ENCODE results near the gene TSPYL1.
"Not testable (repeated sequence)": the region's sequence is repeated elsewhere in the genome, so short reads cannot be mapped to it uniquely, and the experiment has no call there.

Gene TSPYL1

DNA sequence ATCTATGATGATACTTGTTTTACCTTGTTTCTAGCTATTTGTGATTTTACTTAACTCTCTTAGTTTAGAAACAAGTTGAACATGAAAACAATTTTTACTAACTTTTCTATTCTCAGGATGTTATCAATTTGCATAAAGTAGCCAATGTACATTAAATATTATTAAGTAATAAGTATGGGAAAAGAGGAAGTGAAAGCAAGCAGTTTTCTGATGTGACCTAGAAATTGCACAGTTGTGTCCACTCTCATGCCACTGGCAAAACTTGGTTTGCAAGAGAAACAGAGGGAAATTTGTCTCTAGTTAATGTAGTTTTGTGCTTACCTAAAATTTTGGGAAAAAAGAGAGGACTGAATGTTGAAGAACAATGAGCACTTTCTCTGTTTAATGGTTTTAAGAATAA, 19.2 kb upstream of the TSPYL1 start:
- no peak for DNase-seq (ENCODE audit: low read depth in 2 of 2, low spot score in 1 of 2)

DNA sequence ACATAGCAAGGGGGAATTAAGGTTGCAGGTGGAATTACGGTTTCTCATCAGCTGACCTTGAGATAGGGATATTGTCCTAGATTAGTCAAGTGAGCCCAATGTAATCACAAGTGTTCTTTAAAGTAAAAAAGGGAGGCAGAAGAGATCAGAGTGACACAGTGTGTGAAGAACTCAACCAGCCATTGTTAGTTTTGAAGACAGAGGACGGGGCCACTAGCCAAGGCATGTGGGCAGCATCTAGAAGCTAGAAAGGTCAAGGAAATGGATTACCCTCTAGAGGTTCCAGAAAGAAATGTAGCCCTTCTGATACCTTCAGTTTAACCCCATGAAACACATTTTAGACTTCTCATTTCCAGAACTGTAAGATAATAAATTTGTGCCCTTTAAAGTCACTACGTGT, 18.5 kb upstream of the TSPYL1 start:
- DNase-seq (ENCODE audit: low read depth in 2 of 2, low spot score in 1 of 2) = no peak

DNA sequence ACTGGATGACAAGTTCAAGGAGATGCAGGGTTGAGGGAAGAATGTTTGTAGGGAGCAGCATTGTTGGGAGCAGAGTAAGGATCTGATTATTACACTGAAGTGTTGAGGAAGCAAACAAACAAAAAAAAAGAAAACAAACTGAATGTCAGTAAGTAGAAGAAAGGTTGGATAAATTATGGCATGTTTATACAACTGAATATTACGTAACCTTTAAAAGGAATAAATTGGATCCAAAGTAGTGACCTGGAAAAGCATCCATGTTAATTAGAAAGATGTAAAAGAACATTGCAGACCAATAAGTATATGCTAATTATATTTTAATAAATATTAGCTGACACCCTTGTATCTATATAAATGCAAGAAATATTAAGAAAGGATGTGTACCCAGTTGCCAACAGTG, 12.8 kb upstream of the TSPYL1 start:
- DNase-seq (ENCODE audit: low read depth in 2 of 2, low spot score in 1 of 2) = no peak

DNA sequence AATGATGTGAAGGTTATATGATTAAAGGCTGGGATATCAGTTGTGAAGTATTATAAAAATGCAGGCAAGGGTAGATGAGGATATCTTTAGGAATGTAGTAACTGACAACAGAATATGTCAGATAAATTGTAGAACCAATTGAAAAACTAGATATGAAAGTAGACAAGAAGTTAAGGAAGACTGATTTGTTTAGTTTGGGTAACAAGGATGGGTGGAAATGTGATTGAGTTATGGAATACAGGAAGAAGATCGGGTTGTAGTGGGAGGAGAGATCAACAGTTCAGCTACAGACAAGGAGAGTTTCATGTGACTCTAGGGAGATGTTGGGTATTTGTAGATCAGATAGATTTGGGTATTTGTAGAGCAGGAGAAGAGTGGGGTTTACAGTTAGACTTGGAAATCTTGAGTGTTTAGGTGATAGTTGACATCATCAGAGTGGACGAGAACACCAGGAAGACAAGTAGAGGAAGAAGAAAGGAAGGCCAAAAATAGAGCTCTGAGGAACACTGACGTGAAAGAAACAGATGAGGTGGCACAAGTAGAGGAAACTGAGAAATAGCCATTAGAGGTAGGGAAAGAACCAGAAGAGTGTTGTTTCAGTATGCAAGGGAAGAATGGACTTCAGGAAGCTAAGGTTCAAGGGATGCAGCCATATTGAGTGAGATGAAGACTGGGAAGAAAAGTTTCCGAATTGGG, 12.1 kb upstream of the TSPYL1 start:
- no peak for DNase-seq (ENCODE audit: low read depth in 2 of 2, low spot score in 1 of 2)

DNA sequence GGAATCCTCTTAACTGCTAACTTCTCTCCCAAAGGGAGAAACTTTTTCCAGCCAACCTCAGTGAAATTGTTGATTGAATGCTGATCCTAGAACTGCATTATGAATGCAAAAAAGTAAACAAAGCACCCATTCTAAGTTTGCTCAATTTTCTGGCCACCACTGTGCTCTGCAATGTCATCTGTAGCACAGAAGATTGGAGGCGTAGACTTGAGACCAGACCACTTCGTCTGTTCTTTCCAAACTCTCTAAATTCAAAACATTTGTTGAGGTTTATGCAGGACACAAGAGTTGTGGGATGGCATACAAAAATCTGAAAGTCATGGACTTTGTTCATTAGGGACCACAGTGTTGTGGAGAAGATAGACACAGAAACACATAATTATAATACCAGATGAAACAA, 11.1 kb upstream of the TSPYL1 start:
- no peak for DNase-seq (ENCODE audit: low read depth in 2 of 2, low spot score in 1 of 2)

DNA sequence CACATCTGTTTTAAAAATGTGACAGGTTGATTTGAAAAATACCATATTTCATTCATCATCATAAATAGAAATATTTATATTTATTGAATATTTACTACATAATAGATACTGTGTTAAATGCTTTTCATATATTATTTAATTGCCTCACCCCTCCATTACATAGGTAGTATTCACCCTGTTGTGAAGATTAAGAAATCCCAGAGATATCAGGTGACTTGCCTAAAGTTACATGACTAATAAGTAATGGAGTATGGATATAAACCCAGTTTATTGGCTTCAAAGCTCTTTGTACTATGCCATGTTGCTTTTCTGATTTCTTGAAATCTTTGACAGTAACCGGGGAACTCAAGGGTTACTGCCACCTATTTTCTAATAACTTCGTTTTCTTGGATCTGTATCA, 10.1 kb upstream of the TSPYL1 start:
- DNase-seq (ENCODE audit: low read depth in 2 of 2, low spot score in 1 of 2) = no peak

DNA sequence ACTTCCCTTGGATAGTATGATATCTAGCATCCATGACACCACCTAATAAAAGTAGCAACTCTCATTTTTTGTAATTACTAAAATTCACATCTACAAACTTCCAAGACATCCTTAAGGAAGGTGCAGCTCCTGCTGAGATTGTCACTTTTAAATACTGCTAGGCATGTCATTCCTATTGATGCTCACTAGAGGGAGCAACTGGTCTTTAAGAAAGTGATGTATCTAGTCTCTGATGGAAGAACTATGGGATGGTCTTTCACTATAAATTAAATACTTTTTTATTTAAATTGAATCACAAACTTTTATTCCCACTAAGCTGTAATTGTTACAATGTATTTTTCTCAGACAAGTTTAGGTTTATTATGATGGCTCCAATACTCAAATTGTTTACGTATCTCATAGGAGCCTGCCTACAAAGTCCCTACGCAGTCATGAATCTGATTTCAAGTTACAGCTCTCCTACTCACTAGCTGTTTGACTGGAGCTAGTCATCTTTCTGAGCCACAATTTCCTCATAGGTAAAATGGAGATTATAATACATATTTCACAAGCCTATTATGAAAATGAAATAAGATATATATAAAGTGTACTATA, 8.1 kb upstream of the TSPYL1 start:
- no peak for DNase-seq (ENCODE audit: low read depth in 2 of 2, low spot score in 1 of 2)

DNA sequence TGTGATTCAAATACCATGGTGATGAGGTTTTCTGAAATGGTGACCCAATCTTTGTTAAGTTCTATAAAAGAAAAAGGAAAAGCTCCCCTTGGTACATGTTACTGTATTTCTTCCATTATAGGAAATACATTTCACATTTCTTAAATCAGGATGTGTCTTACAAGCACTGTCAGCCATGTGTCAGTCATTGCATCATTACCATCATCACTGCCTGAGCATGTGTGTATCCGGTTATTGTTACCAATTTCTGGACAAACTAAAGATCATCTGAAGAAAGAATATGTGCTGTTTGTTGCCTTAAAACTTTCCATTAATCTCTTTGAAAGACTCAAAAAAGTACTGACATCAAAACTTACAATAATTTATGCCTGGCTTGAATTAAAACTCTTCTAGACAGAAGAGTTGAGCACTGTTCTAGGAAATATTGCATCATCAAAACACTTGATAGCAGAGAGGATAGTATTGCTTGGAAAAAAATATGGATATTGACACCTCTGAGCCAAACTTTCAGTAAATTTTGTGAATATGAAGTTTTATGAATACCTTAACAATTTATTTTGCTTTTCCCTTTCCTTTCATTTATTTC, 7.1 kb upstream of the TSPYL1 start:
- DNase-seq (ENCODE audit: low read depth in 2 of 2, low spot score in 1 of 2) = no peak

DNA sequence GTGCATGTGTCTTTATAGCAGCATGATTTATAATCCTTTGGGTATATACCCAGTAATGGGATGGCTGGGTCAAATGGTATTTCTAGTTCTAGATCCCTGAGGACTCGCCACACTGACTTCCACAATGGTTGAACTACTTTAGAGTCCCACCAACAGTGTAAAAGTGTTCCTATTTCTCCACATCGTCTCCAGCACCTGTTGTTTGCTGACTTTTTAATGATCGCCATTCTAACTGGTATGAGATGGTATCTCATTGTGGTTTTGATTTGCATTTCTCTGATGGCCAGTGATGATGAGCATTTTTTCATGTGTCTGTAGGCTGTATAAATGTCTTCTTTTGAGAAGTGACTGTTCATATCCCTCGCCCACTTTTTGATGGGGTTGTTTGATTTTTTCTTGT, 5.3 kb upstream of the TSPYL1 start:
- DNase-seq (ENCODE audit: low read depth in 2 of 2, low spot score in 1 of 2) = not testable (repeated sequence)

DNA sequence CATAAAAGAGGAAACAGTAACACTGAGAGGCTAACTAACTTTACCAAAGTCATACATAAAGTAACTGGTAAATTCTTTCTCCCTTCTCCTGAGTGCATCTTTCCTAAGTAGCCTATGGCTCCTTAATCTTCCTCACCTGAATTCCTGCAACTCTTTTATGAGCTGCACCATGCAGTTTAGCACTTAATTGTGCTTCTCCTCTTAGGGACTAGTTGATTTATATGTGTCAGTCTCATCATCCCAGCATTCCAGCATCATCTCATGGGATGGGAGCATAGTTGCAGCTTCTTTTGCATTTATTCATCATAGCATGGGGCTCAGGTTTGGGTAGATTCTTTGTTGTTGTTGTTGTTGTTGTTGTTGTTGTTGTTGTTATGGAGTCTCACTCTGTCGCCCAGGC, 3.5 kb upstream of the TSPYL1 start:
- no peak for DNase-seq (ENCODE audit: low read depth in 2 of 2, low spot score in 1 of 2)

DNA sequence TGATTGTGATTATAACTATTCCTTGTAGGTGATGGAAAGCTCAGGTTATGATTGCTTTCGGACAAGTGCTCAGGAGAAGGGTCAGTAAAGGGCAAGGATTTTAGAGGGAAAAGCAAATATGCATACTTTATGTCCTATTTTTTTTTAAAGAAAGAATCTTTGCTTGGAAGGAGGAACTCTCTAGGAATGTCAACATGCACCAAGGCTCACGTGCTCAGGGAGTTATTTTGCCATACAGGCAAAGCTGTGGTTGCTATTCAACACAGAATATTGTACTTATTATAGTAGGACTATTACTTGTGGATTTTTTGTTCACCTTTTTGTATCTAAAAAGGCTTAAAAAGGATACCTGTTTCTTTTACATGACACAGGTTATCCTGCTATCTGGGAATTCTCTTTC, 3.0 kb upstream of the TSPYL1 start:
- no peak for DNase-seq (ENCODE audit: low read depth in 2 of 2, low spot score in 1 of 2)

DNA sequence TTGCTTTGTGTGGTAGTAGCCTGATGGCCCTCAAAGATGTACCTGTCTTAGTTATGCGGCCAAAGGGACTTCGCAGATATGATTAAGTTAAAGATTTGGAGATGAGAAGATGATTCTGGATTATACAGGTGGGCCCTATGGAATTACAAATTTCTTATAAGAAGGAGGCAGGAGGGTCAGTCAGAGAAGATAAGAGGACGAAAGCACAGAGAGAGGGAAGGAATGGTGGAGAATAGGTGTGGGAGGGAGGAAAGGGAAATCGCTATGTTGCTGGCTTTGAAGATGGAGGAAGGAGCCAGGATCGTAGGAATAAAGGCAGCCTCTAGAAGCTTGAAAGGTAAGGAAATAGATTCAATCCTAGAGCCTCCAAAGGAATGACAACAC, 1.2 kb upstream of the TSPYL1 start:
- DNase-seq (ENCODE audit: low read depth in 2 of 2, low spot score in 1 of 2) = no peak

DNA sequence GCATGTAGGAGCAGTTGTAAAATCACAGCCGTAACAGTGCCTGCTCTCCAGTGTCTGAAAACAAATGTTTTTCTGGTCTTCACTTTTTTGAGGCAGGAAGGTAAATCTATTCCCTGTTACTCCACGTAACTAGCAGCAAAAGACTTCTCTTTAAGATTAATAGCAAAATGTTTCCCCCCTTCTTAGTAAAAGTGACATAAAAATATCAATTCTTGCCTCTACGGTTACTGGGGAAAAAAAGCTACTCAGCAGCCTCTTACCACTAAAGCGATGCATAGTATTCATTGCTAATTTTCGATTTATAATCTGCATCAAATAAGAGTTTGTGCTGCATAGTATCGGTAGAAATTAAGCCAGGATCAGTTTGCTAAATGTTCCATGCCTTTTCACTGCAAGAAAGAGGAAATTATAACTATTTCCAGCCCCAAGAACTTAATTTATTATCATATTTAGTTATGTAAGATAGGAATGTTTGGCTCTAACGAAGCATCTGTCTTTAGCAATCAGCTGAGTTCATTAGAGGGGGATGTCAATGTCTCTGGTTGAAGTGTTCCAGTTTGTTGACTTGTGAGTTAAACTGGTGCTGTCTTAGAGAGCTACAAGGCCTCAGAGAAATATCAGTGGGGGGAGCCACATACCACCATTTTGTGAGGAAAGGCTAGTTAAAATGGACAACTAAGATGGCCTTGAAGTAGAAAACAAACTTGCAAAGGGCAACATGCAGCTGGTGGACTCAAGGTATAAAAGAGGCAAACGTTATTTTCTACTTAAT, 617 bp upstream of the TSPYL1 start:
- DNase-seq (ENCODE audit: low read depth in 2 of 2, low spot score in 1 of 2) = no peak

DNA sequence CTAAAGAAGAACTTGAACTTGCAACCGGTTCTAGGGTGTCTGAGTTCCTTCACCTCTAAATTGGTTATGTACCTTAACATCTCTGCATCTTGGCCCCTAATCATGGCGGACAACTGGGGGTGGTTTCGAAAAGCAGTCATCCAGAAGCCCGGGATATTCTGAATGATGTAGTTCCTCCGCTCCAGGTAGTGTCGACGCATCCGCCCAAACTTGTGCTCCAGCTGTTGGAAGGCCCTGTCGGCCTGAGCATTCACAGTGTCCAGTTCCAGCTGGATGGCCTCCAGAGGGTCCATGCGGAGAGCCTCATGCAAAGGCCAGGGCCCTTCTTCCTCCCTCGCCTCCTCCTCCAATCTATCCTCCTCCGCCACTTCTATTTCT, 887 bp downstream of the TSPYL1 start:
- DNase-seq (ENCODE audit: low read depth in 2 of 2, low spot score in 1 of 2) = no peak

DNA sequence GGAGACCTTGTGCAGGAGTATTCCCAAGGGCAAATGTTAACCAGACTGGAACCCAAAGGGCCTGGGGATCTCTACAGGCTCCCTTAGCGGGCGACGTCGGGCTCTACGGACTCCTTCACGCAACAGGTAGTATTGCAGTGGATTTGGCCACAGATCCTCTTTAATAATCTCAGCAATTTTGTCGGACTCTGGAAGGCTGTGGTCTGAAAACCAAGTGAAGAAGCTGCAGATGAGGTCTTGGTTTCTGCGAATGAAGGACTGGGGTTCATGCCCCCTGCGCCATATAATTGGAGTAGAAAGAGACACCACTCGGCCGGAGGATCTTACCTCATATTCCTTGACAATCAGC, 1.3 kb downstream of the TSPYL1 start:
- DNase-seq (ENCODE audit: low read depth in 2 of 2, low spot score in 1 of 2) = no peak

DNA sequence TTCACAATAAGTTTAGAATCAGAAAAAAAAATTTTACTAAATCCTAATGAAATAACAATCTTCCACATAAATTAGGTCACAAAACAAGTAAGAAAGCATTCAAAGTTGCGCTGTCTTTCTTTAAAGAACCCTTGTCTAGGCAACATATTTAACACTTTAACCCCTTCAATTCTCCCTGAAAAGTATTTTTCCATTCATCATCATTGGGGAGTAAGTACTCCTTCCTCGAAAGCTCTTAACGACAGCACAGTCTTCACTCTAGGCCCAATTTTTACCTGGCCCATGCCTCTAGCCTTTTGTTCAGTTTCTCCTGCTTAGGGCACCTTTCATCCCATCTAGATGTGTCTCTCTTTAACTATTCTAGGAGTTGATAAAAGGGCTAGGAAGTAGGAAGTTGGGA, 2.6 kb downstream of the TSPYL1 start:
- no peak for DNase-seq (ENCODE audit: low read depth in 2 of 2, low spot score in 1 of 2)

DNA sequence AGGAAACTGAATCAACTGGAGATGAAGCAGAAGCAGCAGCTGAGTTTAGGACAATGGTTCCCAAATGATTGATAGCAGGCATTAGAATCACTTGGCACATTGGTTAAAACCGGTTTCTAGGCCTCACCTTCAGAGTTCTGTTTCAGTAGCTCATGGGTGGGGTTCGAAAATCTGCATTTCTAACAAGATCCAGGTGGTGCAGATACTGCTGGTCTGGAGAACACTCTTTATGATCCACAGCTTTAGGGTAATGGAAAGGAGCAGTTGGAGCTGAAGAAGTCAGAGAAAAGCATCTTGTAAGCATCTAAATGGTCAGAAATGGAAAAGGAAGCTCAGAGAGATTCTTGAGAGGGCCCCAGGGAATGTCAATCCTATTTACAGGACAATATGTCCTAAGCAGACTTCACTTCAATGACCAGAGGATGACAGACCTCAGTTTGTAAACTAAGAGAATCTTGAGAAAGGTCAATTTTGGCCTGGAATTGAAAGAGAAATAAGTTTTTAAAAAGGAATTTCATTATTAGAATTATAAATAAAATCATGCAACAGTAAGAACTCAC, 8.5 kb downstream of the TSPYL1 start:
- no peak for DNase-seq (ENCODE audit: low read depth in 2 of 2, low spot score in 1 of 2)

DNA sequence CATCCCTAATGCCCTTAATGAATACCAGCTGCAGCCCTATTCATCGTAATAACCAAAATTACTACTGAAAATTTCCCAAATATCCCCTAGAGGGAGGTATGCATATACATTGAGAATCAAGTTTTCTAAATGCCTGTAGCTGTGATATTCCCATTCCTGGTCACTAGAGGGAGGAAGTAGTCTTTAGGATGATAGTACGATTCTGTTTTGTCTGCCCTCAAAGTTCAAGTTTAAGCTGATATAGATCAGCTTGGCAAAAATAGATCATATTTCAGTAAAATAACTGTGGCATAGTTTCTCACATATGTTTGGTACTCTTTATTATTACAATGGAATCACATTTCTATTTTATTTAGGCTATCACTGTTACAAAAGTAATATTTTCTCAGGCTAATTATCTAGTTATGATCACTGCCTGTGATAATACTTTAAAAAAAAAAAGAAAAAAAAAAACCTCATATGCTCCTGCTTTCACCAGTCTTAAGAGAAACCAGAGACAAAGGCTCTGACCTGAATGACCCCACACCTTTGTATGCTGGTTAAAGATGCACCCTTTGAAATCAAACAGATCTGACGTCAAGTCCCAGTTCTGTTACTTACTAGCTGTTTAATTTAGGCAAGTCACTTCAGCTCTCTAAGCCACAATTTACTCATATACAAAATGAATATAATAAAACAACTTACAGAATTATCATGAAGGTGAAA, 11.0 kb downstream of the TSPYL1 start:
- DNase-seq (ENCODE audit: low read depth in 2 of 2, low spot score in 1 of 2) = no peak

DNA sequence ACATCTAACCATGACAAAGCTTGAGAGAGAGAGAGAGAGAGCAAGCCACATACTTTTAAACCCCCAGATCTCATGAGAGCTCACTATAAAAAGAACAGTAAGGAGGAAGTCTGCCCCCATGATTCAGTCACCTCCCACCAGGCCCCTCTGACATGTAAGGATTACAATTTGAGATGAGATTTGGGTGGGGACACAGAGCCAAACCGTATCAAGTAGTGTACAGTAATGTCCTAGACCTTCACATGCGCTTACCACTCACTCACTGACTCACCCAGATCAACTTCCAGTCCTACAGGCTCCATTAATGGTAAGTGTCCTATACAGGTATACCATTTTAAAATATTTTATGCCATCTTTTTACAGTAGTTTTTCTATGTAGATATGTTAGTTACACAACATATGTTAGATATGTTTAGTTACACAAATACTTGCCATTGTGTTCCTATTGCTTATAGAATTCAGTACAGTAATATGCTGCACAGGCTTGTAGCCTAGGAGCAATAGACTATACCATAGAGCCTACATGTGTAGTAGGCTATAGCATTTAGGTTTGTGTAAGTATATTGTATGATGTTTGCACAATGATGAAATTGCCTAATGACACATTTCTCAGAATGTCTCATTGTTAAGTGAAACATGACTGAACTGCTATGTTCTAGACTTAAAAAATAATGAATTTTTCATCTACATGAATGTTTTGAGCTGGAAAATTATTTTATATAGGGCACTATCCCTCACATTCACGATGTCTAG, 11.7 kb downstream of the TSPYL1 start:
- no peak for DNase-seq (ENCODE audit: low read depth in 2 of 2, low spot score in 1 of 2)

DNA sequence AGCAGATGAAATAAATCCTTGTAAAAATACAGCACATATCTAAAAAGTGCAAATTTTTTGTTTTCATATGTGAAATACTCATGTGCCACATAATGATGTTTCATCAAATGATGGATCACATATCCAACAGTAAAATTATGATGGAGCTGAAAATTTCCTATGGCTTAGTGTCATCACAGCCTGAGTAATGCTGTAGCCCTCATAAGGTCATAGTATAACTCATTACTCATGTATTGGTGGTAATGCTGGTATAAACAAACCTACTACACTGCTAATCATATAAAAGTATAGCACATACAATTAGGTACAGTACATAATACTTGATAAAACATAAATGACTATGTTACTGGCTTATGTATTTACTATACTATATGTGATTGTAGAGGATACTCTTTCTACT, 12.9 kb downstream of the TSPYL1 start:
- DNase-seq (ENCODE audit: low read depth in 2 of 2, low spot score in 1 of 2) = no peak
